GM19023 (cell line): Measurements from ENCODE around the gene EXD3.

Experiments
- ATAC-seq: cut with Tn5 transposase; IDR thresholded peaks from one replicate; pipeline ENCODE4 v1.9.1; 2021; ENCODE audit warnings: mild to moderate bottlenecking, moderate library complexity; ENCODE audit not compliant: unreplicated experiment

The EXD3 gene

DNA sequence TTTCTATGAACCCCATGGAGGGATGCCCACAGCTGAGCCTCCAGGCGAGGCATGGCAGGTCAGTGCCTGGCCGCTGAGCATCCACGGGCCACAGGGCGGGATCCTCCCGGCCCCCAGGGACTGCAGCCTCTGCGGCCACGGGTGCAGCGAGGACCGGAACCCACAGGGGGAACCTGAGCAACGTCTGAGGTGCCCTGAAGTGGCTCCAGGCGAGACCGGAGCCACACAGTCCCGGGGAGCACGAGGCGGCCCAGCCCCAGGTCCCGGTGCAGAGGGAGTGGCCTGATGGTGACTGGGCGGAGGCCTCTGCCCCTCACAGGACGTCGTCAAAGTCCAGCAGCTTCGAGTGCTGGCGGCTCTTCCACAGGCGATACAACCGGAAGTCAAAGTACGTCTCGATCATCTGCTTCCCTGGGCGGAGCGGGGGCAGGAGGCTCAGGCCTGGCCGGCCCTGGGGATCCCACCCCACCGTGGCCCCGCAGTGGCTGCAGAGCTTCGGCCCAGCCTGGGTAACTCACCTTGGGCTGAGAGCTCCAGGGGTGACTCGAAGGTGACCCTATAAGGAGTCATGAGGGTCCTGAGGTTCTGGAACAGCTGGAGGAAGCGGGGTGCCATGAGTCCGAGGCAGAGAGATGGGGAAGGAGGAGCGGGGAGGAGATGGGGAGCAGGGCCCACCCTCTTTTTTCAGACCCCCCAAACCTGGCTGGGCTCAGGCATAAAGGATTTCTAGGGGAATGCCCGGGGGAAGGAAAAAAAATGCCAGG, 26.3 kb upstream of the EXD3 start:
- no peak for ATAC-seq

DNA sequence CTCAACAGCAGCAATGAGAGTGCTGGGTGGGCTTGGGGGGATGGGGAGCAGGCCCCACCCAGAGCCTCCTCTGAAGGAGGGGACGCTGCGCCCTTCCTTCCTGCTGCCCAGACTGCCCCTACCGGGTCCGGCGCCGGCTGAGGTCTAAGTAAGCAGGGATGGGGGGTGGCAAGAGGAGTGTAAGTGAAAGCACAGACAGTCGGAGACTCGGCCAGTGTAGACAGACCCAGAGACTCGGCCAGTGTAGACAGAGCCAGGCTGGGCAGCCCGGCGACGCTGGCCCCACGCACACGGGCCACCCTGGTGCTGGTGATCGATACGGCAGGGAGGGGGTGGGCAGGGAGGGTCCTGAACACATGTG, 25.6 kb upstream of the EXD3 start:
- no peak for ATAC-seq

DNA sequence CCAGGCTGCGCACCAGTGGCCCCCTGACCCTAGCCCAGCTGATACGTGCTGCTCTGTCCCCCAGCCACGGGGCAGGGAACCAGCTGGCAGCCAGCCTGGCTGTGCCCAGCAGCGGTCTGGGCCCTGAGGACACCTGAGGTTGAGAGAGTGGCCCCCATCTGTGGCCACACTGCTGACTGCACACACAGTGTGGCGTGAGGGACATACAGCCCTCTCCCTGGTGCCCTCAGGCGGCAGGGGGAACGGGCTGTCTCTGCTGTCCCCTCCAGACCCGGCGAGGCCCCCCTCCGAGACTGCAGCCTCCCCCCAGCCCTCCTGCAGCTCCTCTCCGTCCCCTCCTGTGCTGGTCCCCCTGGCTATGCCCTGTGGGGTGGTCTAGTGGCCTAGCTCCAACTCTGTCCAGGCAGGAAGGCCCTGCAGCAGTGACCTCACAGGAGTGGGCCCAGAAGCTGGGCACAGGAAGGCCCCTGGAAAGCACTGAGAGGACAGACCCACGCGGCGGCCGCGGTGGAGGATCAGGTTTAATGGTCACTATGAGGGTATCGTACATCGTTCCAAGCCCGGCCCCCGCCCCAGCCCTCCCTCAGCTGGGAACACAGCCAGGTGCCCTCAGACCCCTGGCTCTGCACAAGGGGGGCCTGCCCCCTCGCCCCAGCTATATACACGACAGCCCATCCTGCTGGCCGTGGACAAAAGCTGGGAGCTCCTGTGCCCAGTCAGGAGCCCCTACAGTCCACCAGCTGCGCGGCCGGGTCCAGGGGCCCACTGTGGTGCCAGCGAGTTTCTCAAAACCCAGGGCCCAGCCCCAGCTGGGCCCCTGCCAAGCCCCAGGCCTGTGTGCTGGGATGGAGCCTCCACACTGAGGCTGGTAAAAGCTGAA, 25.0 kb upstream of the EXD3 start:
- ATAC-seq = no peak

DNA sequence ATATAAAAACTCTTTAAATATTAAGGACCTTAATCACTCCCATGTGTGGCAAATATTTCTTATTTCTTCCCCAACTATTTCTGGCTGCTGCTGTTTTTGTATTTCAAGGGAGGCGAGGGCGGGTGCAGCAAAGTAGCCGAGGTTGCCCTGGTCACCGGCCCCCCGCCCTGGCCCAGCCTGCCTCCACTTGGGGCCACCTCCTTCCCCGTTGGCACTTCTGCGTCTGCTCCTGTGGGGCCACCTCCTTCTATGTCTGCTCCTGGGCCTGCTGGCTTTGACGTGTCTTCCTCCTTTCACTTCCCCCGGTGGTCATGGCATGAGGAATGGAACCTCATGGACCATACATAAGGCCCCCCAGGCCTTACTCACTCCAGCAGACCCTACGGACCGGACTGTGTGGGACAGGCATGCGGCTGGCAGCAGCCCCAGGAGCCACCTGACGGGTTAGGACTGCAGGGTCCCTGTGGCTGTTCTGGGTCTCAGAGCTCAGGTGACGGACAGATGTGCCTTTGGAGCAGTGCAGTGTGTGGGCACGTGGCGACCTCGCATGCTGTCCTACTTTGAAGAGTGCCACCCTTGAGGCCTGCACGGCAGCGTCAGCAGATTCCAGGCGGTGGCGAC, 24.0 kb upstream of the EXD3 start:
- ATAC-seq = no peak

DNA sequence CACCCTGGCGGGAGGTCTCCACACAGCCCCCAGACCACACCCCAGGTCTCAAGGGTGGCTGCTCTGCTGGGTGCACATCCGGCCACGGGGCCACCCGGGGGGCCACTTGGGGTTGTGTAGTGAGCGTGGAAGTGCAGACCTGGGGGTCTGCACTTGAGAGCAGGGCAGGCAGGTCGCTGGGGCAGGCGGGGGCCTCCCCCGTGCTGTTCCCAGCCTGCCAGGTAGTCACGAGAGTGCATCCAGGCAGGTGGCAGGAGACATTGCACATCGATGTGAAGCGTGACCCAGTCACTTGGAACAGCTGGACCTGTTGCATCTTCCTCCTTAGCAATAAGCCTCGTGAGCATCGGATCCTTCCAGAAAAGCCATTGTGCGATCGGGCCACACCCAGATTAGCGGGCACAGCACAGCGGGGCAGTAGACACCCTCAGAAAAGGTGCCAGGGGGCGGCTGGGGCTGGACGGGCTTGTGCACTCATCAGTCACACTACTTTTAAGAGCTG, 23.0 kb upstream of the EXD3 start:
- no peak for ATAC-seq

DNA sequence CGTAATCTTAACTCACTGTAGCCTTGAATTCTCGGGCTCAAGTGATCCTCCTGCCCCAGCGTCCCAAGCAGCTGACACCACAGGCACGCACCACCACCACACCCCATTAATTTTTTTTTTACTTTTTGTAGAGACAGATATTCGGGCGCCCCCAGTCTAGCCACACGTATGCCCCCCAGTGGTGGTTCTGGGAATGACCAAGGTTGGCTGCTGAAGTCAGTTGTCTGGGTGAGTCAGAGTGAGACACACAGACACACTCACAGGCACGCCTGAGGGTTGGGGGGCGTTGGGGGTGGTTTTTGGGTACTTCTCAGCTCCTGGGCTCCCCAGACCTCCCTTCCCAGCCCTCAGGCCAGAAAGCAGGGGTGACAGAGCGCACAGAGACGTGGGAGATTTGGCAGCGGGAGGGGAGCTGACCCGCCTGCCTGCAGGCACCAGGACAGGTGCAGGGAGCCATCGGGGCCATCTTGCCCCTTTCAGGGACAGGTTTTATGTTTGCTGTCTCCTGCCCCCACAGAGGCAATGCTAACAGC, 22.4 kb upstream of the EXD3 start:
- peak; percentile 59 for ATAC-seq

DNA sequence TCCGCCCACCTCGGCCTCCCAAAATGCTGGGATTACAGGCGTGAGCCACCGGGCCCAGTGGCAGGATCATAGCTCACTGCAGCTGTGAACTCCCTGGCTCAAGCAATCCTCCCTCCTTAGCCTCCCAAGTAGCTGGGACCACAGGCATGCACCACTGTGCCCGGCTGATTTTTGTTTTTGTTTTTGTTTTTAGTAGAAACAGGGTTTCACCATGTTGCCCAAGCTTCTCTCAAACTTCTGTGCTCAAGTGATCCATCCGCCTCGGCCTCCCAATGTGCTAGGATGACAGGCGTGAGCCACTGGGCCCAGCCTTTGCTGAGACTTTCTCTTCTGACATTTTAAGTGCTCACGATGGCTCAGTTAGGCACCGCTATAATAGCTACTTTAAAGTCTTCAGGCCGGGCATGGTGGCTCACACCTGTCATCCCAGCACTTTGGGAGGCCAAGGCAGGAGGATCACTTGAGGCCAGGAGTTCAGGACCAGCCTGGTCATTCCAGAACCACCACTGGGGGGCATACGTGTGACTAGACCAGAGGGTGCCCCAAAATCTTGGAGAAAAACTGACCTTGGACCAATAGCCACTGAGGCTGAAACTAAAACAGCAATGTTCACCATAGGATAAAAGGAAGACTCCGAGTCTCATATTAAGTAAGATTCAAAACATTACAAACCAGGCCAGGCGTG, 21.3 kb upstream of the EXD3 start:
- ATAC-seq = no peak

DNA sequence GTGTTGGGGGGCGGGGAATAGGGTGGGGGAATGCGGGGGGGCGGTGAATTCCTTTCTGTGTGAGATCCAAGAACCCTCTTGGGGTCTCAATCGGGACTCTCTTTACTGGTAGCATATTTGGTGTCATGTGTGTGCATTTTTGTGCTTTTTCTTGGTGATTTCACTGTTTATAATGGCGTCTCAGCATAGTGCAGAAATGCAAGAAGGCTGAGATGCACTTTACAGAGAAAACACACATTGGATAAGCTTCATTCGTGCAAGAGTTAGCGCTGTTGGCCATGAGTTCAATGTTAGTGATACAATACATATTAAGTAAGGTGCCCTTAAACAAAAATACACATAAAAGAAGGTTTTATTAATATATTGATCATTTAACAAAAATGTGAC, 19.0 kb upstream of the EXD3 start:
- ATAC-seq = no peak

DNA sequence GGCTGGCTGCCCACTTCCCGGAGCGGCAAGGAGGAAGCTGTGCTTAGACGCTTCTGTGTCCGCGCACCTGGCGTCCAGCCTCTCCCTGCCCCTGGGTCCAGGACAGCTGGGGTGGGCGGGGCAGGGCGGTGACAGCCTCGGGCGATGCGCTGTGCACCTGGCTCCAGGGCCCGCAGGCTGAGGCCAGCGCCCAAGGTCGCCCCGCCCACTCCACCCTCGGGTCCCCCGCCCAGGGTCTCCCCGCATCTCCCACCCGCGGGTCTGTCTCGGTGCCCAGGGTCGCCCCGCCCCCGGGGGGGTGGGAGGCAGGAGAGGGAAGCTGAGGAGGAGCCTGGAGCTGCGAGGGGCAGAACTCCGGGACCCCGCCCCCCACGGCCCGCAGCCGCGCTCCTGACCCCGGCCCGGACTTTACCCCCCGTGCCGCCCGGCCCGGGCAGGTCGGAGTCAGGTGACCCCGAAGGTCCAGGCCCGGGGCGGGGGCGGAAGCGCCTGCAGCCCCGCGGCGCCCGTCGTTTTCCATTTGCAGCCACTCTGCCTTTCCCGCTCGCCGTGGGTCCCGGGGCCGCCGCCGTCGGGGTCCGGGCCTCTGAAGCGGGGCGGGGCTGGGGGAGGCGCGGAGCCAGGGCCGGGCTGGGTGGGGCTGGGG, 18.4 kb upstream of the EXD3 start, which contains the start of gene ENTPD8:
TSS of gene ENTPD8 (minus strand) at position 69 of the 646 bp plus-strand sequence. CDS start 3,072 bp downstream, outside the sequence.
- no peak for ATAC-seq

DNA sequence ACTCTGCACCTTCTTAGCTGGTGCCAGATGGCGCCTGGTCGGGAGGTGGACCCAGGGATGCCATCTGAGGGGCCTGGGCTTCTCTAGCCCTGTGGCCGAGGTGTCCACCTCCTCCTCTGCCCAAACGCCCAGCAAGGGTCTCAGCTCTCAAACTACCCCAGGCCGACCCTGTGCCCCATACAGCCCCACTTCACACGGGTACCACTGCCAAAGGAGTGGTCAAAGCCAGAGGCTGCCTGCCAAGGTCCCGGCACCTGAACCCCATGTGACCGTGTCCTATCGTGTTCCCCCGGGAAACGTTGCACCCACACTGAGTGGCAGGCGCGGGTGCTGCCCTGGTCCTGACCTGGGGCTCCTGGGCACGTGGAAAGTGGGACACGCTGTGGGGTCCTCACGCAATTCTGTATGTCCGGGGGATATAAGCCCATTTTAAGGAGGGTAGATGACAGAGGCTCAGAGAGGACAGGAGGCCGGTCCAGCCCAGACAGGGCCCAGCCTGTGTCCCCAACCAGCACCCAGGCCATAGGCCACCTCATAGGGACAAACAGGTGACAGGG, 16.3 kb upstream of the EXD3 start:
- no peak for ATAC-seq

DNA sequence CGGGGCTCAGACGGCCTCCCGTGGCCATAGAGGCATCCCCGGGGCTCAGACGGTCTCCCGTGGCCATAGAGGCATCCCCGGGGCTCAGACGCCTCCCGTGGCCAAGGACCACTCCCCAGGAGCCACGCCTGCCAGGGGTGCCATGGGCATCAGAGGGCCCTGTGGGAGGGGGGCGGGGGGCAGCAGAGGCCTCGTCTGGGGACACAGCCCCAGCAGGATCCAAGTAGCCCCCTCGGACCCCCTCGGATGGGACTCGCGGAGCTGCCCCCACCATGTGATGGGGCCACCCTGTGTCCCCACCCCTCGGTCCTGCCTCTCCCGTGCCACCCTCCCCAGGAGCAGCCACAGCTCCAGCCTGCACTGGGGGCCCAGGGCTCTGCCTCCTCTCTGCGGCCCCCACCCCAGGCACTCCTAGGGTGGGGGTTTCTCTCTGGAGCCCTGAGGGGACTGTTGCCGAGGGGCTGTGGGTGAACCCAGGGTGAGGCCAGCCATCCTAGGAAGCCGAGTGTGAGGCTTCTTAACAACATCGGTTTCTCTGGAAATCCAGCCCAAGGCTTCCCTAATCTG, 15.7 kb upstream of the EXD3 start:
- ATAC-seq = no peak

DNA sequence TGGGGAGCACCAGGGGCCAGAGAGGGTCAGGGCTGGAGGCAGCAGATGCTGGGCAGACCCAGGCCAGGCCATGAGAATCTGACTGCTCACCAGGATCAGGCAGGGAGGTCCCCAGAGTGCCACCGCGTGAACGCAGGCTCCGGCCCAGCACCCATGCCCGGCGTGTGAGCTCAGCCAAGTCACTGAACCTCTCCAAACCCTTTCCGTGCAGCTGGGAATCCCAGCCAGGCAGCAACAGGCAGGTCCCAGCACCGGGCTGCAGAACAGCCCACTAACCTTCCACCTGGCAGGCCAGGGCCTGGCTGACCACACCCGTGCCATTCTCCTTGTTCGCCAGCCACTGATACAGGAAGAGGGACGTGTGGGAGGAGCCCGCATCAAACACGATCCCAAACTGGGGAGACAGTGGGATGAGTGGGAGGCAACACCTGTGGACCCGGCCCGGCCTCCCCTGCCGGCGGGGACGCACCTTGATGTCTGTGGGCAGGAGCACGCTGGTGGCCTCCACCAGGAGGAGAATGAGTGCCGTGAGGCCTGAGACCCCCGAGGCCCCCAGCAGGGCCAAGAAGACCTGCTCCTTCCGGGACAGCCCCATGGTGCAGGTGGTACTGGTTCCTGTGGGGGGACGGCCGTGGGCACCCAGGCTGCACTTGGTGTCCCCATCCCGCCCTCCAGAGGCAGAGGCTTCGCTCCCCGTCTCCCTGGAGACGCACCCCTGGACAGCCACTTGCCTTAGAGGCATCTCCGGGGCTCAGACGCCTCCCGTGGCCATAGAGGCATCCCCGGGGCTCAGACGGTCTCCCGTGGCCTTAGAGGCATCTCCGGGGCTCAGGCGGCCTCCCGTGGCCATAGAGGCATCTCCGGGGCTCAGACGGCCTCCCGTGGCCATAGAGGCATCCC, 15.0 kb upstream of the EXD3 start:
- no peak for ATAC-seq

DNA sequence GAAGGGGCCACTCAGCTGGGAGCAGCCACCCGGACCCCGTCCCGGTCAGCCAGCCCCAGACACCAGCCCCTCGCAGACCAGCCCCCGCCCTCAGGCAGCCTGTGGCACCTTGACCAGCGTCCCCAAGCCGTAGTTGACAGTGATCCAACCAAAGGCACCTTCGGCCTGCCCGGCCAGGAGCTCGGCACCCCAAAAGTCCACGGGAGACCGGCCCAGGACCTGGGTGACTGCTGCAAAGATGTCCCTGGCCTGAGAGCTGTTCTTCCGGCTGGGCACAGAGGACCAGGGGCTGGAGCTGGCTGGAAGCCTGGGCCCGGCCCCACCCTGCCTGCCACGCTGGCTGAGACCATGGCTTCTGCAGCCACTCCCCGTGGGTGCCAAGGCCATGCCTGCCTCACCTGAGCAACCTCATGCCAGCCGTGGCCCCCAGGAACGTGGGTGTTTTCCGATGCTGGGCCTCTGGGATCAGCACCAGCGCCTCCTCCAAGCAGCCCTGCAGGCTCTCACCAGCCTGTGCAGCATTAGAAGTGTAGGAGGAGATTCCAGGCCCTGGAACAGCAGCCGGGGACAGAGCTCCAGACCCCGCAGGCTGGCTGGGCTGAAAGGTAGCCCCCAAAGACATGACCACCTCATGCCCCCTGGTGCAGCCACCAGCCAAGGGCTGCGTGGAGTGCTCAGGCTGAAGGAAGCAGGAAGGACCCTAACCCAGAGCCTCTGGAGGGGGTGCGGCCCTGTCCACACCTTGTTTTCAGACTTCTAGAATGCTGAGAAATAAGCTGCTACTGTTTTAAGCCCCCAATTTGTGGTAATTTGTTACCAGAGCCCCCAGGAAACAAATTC, 14.0 kb upstream of the EXD3 start:
- ATAC-seq = no peak

DNA sequence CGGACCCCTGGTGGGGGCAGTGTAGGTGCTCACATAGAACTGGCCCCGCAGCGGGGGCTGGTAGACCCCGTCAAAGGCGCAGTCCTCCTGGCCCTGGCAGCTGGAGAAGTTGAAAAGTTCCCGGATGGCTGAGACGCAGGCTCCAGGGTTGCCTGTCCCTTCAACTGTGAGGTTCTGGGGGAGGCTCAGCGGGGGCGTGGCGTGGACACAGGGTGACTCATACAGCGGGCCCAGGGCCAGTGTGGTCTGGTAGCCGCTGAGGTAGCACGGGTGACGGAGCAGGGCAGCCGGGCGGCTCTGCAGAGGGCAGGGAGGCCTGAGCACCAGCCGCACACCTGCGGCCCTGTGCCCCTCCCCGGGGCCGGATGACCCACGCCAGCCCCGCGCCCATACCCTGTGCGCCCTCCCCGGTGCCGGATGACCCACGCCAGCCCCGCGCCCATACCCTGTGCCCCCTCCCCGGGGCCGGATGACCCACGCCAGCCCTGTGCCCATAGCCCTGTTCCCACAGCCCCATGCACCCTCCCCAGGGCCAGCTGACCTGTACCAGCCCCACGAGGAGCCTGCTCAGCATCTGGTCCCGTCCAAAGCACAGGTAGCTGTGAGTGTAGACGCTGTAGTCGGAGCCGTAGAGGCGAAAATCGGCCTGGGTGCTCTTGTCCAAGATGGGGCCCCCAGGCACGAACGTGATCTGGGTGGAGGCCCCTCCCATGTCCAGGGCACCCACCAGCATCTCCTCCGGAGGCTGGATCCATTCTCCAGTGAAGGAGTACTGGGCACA, 13.2 kb upstream of the EXD3 start:
- ATAC-seq = no peak

DNA sequence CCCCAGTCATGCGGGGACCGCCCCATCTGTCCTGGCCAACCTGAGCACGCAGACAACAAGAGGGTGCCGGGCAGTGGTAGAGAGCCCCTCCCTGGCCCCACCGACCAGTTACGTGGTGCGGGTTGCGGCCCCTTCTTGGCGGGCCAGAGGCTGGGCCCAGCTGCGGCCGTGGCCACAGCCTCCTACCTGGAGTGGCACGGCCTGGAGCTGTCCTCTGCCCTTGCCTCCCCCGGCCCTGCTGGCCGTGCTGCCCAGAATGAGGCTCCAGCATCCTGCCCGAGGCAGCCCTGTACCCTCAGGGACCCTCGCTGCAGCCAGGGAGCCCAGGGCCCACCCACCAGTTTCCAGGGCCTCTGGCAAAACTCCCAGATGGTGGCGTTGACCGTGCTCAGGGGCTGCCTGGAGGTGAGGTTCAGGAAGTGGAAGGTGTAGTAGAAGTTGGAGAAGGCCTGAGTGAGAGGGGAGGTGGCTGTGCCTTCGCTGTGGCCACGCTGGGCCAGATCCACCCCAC, 12.5 kb upstream of the EXD3 start:
- ATAC-seq = no peak

DNA sequence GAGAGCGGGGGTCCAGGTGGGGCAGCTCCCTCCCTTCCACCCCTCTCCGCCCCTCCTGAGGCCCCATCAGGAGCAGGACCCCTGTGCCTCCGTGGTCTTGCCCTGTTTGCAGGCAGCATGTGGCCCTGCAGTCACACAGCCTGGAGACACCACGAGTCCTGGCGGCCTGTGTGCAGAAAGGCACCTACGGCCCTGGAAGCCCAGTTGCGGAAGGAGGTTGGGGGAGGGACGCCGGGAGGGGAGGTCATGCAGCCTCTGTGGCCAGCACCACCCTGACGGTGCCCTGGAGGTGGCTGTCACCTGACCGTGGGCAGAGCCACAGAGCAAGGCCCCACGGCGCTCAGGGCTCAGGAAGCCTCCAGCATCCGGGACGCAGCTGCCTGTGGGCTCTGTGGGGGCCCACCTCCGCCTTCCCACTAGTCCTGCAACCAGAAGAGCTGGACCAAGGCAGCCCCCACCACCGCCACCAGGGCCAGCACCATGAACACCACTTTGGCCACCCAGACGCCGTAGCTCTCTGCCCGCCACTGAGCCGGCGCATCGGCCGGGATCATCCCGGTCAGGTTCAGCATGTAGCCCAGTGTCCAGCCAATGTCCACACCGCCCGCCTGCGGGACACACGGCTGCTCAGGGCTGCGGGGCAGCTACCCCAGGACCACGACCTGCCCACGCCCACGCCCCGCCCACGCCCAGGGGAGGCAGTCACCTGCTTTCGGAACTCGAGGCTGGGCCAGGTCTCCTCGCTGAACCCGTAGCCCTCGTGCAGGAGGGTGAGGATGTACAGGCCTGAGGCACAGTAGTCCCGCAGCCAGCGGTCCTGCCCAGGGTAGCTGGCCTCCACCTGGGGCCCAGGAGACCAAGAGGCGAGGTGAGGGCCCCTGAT, 11.8 kb upstream of the EXD3 start:
- ATAC-seq = no peak
